GM21619 (cell line): ENCODE measurements around the gene DLG5.

Source experiments
- ATAC-seq: cut with Tn5 transposase; IDR thresholded peaks from one replicate; pipeline ENCODE4 v1.9.1; 2021; ENCODE audit not compliant: unreplicated experiment

The DLG5 gene

DNA sequence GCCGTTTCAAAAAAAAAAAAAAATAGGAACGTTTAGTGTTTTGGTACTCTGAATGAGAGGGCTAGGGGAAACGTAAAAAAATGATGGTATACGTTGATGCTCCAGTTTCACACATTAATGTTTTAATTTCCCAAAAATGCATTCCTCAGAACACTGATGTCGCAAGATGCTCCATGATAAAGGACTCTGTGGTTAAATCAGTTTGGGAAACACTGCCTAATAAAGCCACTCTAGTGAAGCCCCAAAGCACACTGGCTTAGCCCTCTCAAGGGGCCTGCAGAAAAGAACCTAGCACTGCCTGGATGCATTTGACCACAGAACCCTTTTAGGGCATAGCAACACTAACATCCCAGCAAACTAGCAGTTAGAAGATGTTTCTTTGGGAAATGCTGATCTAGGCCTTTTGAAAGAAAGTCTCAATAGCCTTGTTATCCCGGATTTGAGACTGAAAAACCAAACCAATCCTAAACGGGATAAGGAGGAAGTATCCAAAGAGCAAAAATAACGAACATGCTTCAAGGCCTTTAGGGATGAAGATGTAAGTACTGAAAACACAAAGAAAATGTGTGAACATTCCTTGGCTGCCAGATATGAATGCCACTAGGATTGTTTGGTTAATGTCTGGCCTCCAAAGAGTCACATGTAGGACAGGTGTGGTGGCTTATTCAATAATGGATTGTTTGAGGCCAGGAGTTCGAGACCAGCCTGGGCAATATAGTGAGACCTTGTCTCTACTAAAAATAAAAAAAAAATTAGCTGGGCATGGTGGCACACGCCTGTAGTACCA lies 11.0 kb downstream of the DLG5 start:
- no peak for ATAC-seq

DNA sequence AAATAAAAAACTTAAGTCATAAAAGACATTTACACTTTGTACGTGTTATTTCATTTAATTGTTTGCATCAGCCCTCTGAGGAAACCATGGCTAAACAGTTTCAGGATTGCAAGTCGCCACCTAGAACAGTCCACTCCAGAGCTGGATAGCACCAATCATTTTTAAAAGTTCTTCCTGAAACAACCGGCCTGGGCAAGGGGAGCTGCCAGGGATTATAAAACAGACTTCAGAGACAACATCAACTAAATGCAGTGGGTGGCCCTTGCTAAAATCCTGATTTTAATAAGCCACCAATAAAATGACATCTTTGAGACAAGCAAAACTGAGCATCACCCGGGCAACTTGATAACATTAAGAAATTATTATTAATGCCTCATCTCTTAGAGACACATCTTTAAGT lies 13.5 kb downstream of the DLG5 start:
- ATAC-seq, result no peak

DNA sequence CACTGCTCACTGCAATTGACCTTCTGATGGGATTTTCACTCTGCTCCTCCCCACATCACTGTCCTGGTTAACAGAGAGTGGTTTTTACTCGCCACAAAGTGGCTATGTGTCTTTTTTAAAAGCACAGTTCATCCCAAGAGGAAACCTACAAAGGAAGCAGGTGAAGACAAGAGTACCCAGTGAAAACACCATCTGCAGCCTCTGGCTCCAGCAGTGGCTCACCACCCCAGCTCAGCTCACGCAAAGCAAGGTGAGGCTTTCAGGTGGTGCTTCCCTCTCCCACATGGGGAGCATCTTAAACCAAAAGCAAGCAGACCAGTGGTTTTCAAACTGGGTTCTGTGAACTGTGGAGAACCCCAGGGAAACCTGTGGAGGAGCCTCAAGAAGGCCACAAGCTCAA lies 14.0 kb downstream of the DLG5 start:
- no peak for ATAC-seq

DNA sequence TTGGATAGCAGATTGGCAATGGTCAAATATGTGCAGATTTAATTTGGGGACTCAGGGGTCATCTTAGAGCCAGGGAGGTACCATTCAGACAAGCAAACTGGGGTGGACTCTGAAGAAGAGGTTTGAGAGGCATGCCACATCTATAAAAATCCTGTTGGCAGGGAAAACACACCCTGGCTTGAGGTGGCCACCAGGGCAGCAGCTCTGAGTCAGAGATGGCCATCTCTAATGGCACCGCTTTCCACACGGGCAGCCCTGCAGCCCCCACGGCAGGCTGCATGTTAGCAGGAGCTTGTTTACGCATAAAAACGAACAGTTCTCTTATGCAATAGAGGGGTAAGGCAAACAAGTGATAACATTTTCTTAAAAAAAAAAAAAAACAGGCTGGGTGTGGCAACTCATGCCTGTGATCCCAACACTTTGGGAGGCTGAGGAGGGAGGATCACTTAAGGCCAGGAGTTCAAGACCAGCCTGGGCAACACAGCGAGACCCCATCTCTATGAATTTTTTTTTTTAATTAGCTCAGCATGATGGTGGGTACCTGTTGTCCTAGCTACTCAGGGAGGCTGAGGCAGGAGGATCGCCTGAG lies 14.9 kb downstream of the DLG5 start:
- no peak for ATAC-seq

DNA sequence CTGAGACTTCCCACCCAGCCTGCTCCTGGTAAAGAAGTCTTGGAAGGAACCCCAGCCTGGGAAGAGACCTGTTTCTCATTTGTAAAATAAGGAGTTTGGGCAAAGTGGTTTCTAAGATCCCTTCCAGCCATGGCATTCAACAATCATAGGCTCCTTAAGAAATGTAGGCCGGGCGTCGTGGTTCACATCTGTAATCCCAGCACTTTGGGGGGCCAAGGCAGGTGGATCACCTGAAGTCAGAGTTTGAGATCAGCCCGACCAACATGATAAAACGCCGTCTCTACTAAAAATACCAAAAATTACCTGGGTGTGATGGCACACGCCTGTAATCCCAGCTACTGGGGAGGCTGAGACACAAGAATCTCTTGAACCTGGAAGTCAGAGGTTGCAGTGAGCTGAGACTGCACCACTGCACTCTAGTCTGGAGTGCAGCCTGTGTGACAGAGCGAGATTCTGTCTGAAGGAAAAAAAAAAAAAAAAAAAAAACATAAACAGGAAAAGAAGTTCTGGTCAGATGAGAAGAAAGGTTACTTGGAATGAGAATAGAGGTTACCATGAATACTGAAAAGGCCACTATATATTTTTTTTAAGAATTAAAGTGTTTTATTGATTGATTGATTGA lies 15.9 kb downstream of the DLG5 start:
- no peak for ATAC-seq

DNA sequence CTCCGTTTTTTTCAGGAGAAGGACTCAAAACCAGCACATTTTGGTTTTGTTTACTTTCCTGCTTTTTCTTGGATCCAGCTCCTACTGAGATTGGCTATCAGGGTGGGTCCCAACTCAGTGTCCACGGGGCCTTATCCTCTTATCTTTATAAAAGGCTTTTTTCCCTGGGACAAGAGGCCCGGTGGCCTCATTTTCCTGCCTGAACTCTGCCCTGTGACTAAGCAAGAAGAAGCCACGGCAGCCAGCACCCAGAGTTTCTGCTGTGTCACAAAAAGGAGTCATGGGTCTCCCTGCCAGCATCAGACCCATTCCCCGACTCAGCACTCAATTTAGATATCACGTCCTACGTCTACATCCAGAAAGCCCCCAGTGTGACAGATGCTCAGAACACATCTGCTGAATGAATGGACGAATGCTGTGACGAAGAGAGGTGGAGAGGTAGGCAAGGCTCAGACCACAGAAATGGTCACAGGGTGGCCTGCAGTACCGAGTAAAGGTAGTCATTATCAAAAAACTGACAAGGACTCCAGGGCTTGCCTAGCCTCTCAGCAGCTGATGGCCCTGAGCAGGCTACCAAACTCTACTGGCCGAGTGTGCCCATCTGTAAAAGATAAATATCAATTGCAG lies 16.7 kb downstream of the DLG5 start:
- ATAC-seq, result no peak

DNA sequence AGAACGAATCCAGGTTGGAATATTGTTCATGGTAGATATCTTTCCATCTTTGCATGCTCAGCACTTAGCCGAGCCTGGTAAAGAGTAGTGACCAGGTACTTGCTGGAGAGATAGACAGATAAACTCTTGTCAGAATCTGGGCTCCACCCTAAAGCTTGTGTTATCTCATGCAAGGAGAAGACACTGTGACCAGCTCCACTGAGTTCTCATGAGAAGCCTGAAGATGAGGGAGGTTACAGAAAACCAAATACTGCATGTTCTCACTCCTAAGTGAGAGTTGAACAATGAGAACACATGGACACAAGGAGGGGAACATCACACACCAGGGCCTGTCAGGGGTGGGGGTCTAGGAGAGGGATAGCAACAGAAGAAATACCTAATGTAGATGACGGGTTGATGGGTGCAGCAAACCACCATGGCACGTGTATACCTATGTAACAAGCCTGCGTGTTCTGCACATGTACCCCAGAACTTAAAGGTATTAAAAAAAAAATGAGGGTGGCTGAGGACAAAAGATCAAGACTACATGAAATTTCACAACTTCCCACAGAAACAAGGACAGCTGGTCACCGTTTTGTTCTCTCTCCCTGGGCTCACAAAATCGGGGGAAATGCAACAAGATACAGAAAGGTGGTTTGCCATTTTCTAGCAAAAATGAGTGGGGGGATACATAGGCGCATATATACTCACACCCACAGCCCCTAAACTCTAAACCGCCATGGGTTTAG lies 17.4 kb downstream of the DLG5 start:
- ATAC-seq, result no peak

DNA sequence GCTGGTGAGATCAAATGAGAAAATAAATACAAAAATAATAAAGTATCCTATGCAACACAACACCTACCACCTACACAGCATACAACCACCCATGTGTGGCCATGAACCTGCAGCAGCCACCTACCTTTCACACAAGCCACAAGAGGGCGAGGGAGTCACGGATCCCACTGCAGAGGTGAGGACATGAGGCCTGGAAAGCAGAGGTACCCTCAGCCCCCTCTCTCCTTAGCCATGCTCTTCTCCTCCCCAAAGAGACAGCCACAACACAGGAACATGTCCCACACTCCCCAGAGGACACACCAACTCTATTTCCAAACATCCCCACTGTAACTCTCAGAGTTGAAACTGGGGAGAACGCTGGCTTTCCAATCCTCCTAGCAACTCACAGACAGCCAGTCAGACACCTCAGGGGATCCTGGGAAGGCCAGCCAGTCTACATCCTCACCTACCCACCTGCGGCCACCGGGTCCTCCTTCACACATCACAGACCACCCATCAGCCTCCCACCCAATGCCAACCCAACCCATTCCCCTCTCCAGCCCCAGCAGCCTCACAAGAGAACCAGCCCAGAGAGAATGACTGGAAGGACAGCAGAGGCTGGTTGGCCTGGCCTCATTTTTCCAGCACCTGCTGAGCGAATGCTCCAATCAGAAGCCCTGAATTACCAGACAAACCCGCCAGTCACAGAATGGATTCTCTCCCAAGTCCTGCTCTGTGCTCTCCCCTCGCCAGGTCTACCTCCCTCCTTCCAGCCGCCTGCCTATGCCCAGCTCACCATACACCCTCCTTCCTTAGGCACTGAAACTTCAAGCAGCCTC lies 18.4 kb downstream of the DLG5 start:
- ATAC-seq, result no peak

DNA sequence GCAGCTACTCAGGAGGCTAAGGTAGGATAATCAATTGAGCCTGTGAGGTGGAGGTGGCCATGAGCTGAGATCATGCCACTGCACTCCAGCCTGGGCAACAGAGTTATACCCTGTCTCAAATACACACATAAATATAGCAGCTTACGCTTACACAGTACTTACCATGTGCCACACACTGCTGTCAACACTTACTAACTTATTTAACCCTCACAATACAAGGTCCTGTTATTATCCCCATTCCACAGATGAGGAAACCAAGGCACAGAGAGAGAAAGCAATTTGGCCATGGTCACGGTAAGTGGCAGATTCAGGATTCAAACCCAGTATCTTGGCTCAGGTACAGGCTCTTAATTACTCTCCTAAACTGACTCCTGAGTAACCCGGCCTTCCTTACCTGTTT lies 19.1 kb downstream of the DLG5 start:
- ATAC-seq, result no peak

DNA sequence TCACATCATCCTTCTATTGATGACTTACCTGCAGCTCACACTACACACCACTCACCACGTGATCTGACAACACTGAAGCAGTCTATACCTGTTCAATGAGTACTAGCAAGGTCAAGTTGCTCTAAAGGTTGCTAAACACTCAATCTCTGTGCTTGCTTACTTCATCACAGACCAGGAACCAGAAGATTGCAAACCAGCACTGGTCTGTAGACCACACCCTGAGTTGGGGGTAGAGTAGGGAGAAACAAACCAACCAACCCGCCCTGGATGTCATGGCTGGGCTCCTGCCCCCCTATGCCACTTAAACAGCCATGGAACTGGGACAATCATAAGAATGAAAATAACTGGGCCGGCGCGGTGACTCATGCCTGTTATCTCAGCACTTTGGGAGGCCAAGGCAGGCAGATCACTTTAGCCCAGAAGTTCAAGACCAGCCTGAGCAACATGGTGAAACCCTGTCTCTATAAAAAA lies 19.6 kb downstream of the DLG5 start:
- ATAC-seq, result no peak

DNA sequence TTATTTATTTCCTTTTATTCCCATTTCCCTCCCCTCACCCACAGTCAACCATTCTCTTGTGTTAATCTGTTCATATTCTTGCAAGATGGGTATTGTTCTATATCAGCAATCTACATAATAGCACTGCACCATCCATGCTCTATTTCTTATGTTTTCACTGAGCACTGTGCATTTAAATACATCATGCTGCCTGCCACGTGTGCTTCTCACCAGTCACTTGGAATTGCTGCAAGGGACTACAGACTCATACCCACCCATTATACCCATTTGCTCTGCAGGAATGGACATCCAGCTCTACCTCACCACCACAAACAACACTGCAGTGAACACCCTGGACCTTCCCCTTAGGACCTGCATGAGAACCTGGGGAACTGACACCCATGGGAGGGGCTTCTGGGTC lies 20.8 kb downstream of the DLG5 start:
- no peak for ATAC-seq

DNA sequence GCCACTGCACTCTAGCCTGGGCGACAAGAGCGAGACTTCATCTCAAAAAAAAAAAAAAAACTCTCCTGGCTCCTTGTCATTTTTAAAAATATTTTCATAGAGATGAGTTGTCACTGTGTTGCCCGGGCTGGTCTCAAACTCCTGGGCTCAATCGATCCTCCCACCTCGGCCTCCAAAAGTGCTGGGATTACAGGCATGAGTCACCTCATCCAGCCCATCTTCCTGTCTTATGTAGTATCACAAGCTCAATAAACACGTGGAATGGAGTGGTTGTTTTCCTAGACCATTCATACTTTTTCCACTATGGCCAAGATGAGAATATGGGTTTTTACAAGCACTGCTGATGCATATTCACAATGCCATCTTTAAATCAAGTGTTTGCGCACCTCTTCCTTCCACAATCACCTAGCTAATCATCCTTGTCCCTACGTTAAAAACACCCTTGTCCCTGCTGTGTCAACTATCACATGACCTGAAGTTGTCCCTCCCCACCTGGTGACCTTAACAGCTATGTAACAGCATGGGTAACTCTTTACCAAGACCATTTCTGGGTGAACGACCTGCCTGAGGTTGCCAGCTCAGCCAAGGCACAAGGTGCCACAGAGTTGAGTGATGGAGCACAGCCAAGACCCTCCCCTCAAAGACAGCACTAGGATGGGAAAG lies 21.3 kb downstream of the DLG5 start:
- no peak for ATAC-seq

DNA sequence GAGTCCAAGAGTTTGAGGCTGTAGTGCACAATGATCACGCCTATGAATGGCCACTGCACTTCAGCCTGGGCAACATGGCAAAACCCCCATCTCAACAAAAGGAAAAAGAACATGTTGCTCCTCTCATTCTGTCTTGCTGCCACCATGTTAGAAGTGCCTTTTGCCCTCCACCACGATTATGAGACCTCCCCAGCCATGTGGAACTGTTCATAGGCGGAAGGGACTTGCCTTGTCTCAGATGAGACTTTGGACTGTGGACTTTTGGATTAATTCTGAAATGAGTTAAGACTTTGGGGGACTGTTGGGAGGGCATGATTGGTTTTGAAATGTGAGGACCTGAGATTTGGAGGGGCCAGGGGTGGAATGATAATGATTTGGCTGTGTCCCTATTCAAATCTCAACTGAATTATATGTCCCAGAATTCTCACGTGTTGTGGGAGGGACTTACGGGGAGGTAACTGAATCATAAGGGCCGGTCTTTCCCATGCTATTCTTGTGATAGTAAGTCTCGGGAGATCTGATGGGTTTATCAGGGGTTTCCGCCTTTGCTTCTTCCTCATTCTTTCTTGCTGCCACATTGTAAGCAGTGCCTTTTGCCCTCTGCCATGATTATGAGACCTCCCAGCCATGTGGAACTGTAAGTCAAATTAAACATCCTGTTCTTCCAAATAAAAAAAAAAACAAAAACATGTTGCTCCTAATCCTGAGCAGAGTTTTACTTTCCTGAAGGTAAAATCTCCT lies 22.3 kb downstream of the DLG5 start:
- ATAC-seq, result no peak

DNA sequence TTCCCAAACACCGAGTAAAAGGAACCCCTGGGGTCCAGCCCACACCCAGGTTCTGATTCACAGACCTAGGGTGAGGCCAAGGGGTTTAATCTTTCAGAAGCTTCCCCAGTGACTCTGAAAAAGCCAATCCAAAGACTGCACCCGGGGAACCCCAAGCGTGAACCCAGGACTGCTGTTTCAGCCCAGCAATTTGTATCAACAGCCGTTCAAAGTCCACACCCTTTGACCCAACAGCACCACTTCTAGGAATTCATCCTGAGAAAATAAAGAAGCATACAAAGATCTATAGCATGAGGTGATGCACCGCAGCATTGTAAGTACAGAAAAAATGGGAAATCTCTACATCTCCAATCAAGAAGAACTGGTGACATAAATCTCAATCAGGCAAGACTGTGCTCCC lies 24.4 kb downstream of the DLG5 start:
- no peak for ATAC-seq

DNA sequence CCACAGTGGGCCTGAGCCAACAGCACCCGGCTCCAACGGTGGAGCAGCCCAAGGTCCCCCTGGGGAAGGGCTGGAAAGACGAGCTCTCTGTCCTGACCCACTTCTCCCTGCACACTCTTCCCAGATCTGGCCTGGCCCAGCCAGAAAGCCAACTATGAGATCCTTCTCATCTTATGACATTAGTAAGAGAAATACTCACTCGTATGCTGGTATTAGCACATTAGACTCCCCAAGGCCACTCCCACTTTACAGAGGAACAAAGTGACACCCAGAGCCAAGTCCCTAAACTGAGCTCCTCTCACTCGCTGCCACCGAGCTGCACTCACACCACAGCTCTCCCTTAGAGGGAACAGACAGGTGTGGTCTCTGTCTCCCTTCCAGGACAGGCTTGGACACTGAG lies 24.8 kb downstream of the DLG5 start:
- no peak for ATAC-seq

DNA sequence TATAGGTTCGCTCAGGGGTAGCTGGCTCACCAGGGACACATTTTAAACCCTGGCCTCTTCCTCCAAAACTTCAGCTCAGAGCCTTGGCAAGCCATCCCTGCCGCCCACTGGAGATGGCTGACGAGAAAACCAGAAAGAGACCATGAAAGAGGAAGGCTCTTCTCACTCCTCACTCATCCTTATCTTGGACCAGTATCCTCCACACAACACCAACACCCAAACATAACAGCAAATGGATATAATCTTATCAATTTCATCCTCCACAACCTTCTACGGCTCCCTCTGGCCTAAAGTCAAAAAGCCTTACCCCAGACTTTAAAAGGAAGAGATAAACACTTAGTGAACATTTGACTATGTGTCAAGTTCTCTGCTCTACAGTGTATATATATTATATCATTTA lies 26.9 kb downstream of the DLG5 start:
- ATAC-seq, result no peak

DNA sequence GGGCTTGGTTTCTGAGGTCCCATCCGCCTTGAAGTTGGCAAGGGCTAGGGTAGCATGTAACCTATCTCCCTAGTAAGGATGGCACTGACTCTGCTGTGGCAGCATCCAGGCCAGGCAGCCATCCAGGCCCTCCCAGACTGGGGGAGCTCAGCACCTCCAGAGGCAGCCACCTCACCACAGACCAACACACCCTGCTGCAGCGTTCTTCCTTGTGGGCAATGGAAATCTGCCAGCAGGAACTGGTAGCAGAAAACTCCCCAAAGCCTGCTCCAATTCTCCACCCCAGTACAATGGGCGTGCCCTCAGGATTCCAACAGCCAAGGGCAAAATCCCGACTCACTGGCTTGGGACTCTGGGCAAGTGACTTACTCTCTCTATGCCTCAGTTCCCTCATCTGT lies 27.5 kb downstream of the DLG5 start:
- no peak for ATAC-seq

DNA sequence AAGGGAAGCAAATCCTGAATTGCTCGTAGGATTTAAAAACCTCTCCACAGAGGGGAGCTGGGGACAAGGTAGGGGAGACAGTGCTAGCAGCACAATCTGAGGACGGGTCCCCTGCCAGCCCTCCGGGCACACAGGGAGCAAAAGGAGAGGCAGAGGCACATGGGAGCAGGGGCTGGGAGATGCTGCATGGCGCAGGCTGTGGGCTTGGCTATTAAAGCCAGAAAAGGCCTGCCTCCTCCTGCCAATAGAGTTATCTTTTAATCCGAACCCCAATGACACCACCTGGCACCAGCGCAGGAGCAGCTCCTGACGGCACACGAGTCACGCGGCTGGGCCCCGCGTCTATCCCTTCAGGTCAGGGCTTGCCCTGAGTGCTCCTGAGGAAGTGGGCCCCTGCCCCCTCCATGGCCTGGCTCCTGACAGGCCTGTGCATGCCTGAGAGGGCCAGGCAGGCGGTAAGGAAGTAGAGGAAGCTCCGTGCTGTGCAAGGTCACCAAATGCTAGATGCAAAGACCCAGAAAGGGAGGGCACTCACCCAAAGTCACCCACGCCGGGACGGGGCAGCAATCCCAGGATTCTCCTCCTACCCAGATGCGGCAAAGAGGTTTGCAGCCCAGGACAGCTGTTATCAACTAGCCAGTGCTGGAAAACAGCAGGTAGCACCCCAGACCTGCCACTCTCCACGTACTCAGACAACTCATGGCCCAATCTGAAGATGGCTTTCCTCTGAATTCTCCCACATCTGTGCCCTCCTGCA lies 28.1 kb downstream of the DLG5 start:
- ATAC-seq, result no peak

DNA sequence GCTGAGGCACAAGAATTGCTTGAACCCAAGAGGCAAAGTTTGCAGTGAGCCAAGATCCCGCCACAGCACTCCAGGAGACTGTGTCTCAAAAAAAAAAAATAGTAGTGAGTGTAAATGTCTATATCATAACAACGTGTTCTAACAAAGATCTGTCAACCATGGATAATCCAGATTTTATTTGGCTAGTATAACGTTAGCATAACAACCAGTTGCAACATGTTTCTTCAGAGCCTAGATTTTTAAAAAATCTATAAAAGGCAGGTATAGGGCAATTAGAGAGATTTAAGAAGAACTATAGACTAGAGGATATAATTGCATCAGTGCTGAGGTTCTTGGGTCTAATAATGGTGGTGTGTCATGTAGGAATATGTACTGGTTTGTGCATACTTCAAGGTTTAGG lies 30.5 kb downstream of the DLG5 start:
- ATAC-seq, result no peak
